GM13976 (cell line): ENCODE measurements around the gene TECR.

Experiments
- DNase-seq: peaks from one replicate; pipeline ENCODE4 v3.0.0; 2012; ENCODE audit warnings: low spot score
- in situ Hi-C: fragments of 300-500 bp; cut with MboI; formaldehyde crosslinking; loops from one replicate; pipeline ENCODE4 v1.12.0; 2022; ENCODE audit warnings: low sequenced_read_pairs, mixed read lengths, inconsistent platforms; ENCODE audit not compliant: unreplicated experiment
- TF ChIP-seq, protein P1 (sequence below): IDR thresholded peaks from 2 replicates; pipeline ENCODE4 v1.5.1; 2012; ENCODE audit warnings: borderline replicate concordance, mild to moderate bottlenecking; ENCODE audit not compliant: insufficient read depth; ENCODE audit errors: extremely low read depth, missing control alignments, control extremely low read depth

Gene TECR

GRCh38 chr19:14510311-14511228, 18.8 kb upstream of the TECR start:
- in situ Hi-C loops: no loop called here
- DNase-seq: no peak
- TF ChIP-seq, protein P1, sequence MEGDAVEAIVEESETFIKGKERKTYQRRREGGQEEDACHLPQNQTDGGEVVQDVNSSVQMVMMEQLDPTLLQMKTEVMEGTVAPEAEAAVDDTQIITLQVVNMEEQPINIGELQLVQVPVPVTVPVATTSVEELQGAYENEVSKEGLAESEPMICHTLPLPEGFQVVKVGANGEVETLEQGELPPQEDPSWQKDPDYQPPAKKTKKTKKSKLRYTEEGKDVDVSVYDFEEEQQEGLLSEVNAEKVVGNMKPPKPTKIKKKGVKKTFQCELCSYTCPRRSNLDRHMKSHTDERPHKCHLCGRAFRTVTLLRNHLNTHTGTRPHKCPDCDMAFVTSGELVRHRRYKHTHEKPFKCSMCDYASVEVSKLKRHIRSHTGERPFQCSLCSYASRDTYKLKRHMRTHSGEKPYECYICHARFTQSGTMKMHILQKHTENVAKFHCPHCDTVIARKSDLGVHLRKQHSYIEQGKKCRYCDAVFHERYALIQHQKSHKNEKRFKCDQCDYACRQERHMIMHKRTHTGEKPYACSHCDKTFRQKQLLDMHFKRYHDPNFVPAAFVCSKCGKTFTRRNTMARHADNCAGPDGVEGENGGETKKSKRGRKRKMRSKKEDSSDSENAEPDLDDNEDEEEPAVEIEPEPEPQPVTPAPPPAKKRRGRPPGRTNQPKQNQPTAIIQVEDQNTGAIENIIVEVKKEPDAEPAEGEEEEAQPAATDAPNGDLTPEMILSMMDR: no peak

GRCh38 chr19:14511229-14511593, 18.2 kb upstream of the TECR start:
- no peak for DNase-seq
- in situ Hi-C loops: no loop called here
- TF ChIP-seq, protein P1: no peak

DNA sequence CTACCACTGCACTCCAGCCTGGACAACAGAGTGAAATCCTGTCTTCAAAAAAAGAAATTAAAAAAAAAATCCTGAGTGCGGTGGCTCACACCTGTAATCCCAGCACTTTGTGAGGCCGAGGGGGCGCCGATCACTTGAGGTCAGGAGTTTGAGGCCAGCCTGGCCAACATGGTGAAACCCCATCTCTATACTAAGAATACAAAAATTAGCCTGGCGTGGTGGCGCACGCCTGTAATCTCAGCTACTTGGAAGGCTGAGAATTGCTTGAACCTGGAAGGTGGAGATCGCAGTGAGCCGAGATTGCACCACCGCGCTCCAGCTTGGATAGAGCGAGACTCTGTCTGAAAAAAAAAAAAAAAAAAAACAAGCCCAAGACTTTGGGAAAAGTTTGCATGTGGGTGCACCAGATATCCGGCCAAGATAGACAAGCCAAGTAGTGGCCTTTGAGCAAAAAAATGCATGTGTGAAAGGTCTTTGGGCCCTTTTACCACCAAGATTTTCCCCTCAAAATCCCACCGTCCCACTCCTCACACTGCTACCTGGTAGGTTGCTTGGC, 16.9 kb upstream of the TECR start:
- in situ Hi-C loops: no loop called here
- DNase-seq: no peak
- TF ChIP-seq, protein P1: no peak

- TF ChIP-seq, protein P1: no peak
- DNase-seq: no peak
- in situ Hi-C loops: no loop called here
Measured at GRCh38 chr19:14514215-14514863, 15.1 kb upstream of the TECR start.

- in situ Hi-C loops: no loop called here
- TF ChIP-seq, protein P1: no peak
- DNase-seq: no peak
Measured at GRCh38 chr19:14515501-14516047, 13.8 kb upstream of the TECR start.

- TF ChIP-seq, protein P1: no peak
- DNase-seq: no peak
- in situ Hi-C loops: no loop called here
Measured at GRCh38 chr19:14516048-14516534, 13.3 kb upstream of the TECR start.
